Neural progenitor cell (in vitro differentiated cells): ENCODE data around the gene RAB5B.

Source experiments
- EZH2 ChIP-seq: fragments of 200-600 bp; sonication (generic); IDR thresholded peaks from 2 replicates; pipeline ENCODE4 v1.6.1; 2017; ENCODE audit warnings: antibody characterized with exemption, mild to moderate bottlenecking, moderate library complexity
- TF ChIP-seq, protein P1 (sequence below): fragments of 200-600 bp; sonication (generic); IDR thresholded peaks from 2 replicates; pipeline ENCODE4 v1.5.1; 2017; ENCODE audit warnings: antibody characterized with exemption, mild to moderate bottlenecking

GRCh38 chr12:55925371-55925770, 48.5 kb upstream of the RAB5B start:
- TF ChIP-seq, protein P1, sequence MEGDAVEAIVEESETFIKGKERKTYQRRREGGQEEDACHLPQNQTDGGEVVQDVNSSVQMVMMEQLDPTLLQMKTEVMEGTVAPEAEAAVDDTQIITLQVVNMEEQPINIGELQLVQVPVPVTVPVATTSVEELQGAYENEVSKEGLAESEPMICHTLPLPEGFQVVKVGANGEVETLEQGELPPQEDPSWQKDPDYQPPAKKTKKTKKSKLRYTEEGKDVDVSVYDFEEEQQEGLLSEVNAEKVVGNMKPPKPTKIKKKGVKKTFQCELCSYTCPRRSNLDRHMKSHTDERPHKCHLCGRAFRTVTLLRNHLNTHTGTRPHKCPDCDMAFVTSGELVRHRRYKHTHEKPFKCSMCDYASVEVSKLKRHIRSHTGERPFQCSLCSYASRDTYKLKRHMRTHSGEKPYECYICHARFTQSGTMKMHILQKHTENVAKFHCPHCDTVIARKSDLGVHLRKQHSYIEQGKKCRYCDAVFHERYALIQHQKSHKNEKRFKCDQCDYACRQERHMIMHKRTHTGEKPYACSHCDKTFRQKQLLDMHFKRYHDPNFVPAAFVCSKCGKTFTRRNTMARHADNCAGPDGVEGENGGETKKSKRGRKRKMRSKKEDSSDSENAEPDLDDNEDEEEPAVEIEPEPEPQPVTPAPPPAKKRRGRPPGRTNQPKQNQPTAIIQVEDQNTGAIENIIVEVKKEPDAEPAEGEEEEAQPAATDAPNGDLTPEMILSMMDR = no peak
- no peak for TF ChIP-seq EZH2
